CD8-positive, alpha-beta memory T cell (primary cell): Measurements from ENCODE around the gene PLEKHM3. TPM values are rescaled to one million over a fixed set of nuclear protein-coding genes. Genes with fewer than 3 reads are reported as not detected.

Experiments
- CTCF ChIA-PET: fragments of 350-600 bp; sonication (Branson Sonifier 250); formaldehyde crosslinking; loops from one replicate; lab custom pipeline; 2021; ENCODE audit warnings: antibody characterized with exemption; lab: Charles Lee
- POLR2A ChIA-PET: fragments of 350-600 bp; sonication (Branson Sonifier 250); formaldehyde crosslinking; loops from one replicate; lab custom pipeline; 2021; ENCODE audit warnings: antibody characterized with exemption; lab: Charles Lee
- DNase-seq, 5 donors: peaks; one replicate each; pipeline versions ENCODE4 v3.0.0 to v3.0.0-alpha.2; 2020 to 2022; ENCODE audit warnings: mixed read lengths in 1 of 5
- H3K27ac ChIP-seq: one replicate; pipeline ENCODE4 v1.7.0; 2013; ENCODE audit warnings: low read depth, mild to moderate bottlenecking, low read length, moderate library complexity
- H3K27me3 ChIP-seq: 2 replicates; pipeline ENCODE4 v1.7.0; 2013; ENCODE audit warnings: low read length, mild to moderate bottlenecking; ENCODE audit not compliant: insufficient read depth, poor library complexity, severe bottlenecking
- H3K36me3 ChIP-seq: 2 replicates; pipeline ENCODE4 v1.7.0; 2013; ENCODE audit warnings: mild to moderate bottlenecking, low read length, moderate library complexity; ENCODE audit not compliant: insufficient read depth
- H3K4me1 ChIP-seq: 2 replicates; pipeline ENCODE4 v1.7.0; 2013; ENCODE audit warnings: mild to moderate bottlenecking, low read length, moderate library complexity; ENCODE audit not compliant: insufficient read depth
- H3K4me3 ChIP-seq: 2 replicates; pipeline ENCODE4 v1.7.0; 2013; ENCODE audit warnings: mild to moderate bottlenecking, low read length
- H3K9me3 ChIP-seq: 2 replicates; pipeline ENCODE4 v1.7.0; 2013; ENCODE audit warnings: mild to moderate bottlenecking, low read length
- H3K27ac Mint-ChIP-seq, 8 donors: one replicate each; pipeline ENCODE4 v1.8.0; 2020 to 2021; ENCODE audit warnings: mixed read lengths in 8 of 8, mild to moderate bottlenecking in 6 of 8, inconsistent platforms in 3 of 8, moderate library complexity in 3 of 8
- H3K27me3 Mint-ChIP-seq, 2 donors: one replicate each; pipeline ENCODE4 v1.8.0; 2020 to 2021; ENCODE audit warnings: mixed read lengths in 2 of 2, mild to moderate bottlenecking in 1 of 2, moderate library complexity in 1 of 2
- H3K36me3 Mint-ChIP-seq, 3 donors: one replicate each; pipeline ENCODE4 v1.8.0; 2020 to 2021; ENCODE audit warnings: mixed read lengths in 3 of 3, inconsistent platforms in 1 of 3, mild to moderate bottlenecking in 1 of 3
- H3K4me1 Mint-ChIP-seq, 3 donors: one replicate each; pipeline ENCODE4 v1.8.0; 2020 to 2021; ENCODE audit warnings: mixed read lengths in 3 of 3, inconsistent platforms in 1 of 3, mild to moderate bottlenecking in 1 of 3
- H3K4me3 Mint-ChIP-seq, 7 donors: one replicate each; pipeline ENCODE4 v1.8.0; 2020 to 2021; ENCODE audit warnings: mixed read lengths in 7 of 7, mild to moderate bottlenecking in 6 of 7, moderate library complexity in 4 of 7, inconsistent platforms in 2 of 7
- H3K9me3 Mint-ChIP-seq, 5 donors: one replicate each; pipeline ENCODE4 v1.8.0; 2020 to 2022; ENCODE audit warnings: mixed read lengths in 5 of 5, mild to moderate bottlenecking in 3 of 5, moderate library complexity in 2 of 5, inconsistent platforms in 1 of 5
- polyA plus RNA-seq: library from polyadenylated mRNA; unstranded; fragments of 300-500 nt; fragmentation: Illumina TruSeq; gene quantifications from one replicate; pipeline ENCODE4 v1.2.3, GENCODE V29; 2021
- total RNA-seq, 2 experiments: library from RNA; stranded (reverse); gene quantifications; one replicate each; pipeline ENCODE4 v1.2.3, GENCODE V29; 2021

The PLEKHM3 gene
- total and polyA plus RNA-seq, 3 experiments from 2014 or later, result 4.4 to 7.2 (median 6.9) TPM

DNA sequence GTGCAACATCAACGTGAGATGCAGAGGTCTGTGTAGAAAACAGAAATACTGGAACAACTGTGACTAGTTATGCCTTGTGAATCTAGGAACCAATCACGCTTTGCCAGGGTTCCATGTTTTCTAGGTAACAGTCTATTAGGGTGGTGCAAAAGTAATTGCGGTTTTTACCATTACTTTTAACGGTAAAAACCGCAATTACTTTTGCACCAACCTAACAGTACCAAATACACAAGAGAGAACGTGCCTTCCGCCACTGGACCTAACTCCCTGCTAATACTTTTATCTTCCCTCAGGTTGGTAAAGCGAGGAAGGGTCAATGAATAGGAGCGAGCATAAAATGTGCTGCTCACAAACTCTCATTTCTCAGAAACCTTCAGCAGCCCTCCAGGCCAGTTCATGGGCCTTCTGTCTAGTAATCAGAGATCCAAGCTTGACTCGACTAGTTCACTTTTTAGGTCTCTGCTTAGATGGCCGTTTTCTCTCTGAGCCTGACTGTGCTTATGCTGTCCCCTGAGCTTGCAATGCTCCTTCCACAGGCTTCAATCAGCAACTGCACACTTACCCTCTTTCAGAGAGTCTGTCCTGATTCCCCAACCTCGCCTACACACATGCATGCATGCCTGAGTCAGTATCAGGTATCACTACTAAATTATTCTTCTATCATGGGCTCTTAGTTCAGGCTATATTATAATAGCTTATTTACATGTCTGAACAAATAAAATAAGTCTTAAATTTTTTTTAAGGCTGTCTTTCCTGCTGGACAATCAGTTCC, 47.0 kb downstream of the PLEKHM3 start:
- H3K4me1 Mint-ChIP-seq, result peaks cover 0 to 29% (median 11%) of the 10 kb centered on the region in 3 donors
- H3K4me3 Mint-ChIP-seq, result no peak overlapping the region
- no peak for DNase-seq
- peak overlapping the region in 1 of 8 donors; percentile 60 for H3K27ac Mint-ChIP-seq
- H3K36me3 Mint-ChIP-seq, result peaks cover 4 to 24% (median 14%) of the 10 kb centered on the region in 3 donors
- peaks cover 6% of the 10 kb centered on the region for H3K36me3 ChIP-seq
- H3K4me1 ChIP-seq, result no peaks in the 10 kb centered on the region
- H3K9me3 Mint-ChIP-seq, result no peaks in the 10 kb centered on the region
- H3K4me3 ChIP-seq, result no peak overlapping the region
- H3K27ac ChIP-seq, result no peak overlapping the region
- no peaks in the 10 kb centered on the region for H3K27me3 Mint-ChIP-seq
- H3K27me3 ChIP-seq, result no peaks in the 10 kb centered on the region
- H3K9me3 ChIP-seq, result no peaks in the 10 kb centered on the region
- CTCF ChIA-PET, result no interaction called here
- POLR2A ChIA-PET, result interaction anchor here (0.6 kb wide), 1 partner anchor 25 kb away, joined by 4 read pairs; no protein-coding TSS in a partner anchor

DNA sequence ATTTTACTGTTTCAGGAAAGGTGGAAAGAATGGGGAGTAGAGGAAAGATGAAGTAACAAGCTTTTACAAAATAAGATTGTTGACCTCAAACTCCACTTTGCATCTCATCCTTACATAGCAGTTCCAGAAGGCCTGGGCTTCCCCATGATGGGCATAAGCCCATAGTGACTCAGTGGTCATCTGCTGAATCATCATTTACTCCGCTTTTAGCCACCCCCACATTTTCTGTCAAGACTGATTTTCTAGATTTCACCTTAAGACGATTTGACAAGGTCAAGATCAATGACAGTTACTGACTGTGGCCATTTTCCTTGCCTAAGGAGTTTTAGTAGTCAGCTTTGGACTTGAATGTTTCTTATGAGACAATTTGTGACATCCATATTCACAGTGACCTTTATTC, 49.4 kb downstream of the PLEKHM3 start:
- Mint-ChIP-seq H3K27ac (no peak overlapping the region), H3K4me3 (no peak overlapping the region), H3K9me3 (no peaks in the 10 kb centered on the region), H3K4me1 (peaks cover 5 to 39% (median 19%) of the 10 kb centered on the region in 3 donors), H3K27me3 (no peaks in the 10 kb centered on the region), H3K36me3 (peaks cover 4 to 24% (median 14%) of the 10 kb centered on the region in 3 donors)
- POLR2A ChIA-PET, result interaction anchor here (1.0 kb wide), 1 partner anchor 271 kb away, joined by 3 read pairs; no protein-coding TSS in a partner anchor
- no peak for DNase-seq
- H3K4me1 ChIP-seq, result no peaks in the 10 kb centered on the region
- H3K36me3 ChIP-seq, result peaks cover 6% of the 10 kb centered on the region
- H3K9me3 ChIP-seq, result no peaks in the 10 kb centered on the region
- H3K27ac ChIP-seq, result no peak overlapping the region
- H3K27me3 ChIP-seq, result no peaks in the 10 kb centered on the region
- CTCF ChIA-PET, result interaction anchor here (0.7 to 2.0 kb wide), 2 partner anchors 230 to 250 kb away, joined by 3 to 5 read pairs; no protein-coding TSS in a partner anchor
- H3K4me3 ChIP-seq, result no peak overlapping the region

DNA sequence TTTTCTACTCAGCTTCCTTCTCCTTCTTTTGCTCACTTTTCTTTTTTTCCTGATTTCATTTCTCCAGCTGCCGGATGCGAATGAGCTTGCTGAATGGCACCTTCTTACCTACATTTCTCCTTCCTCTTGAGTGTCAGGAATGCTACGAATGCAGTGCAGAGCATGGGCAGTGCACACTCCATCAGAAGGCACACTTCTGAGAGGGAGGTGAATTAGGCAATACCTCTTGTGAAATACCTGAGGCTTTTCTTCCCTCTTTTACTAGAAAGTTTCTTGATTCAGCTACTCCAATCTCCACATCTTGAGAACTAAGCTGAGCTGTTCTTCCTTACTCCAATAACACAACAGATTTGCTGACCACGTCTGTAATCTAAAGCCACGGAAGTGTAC, 51.1 kb downstream of the PLEKHM3 start:
- H3K27ac ChIP-seq, result no peak overlapping the region
- Mint-ChIP-seq H3K36me3 (peaks cover 4 to 22% (median 12%) of the 10 kb centered on the region in 3 donors), H3K9me3 (no peaks in the 10 kb centered on the region), H3K27ac (peak overlapping the region in 3 of 8 donors; percentile 14 to 87 (median 66)), H3K4me1 (peaks cover 10 to 31% (median 25%) of the 10 kb centered on the region in 3 donors), H3K27me3 (no peaks in the 10 kb centered on the region), H3K4me3 (no peak overlapping the region)
- DNase-seq, result no peak
- H3K4me1 ChIP-seq, result no peaks in the 10 kb centered on the region
- H3K9me3 ChIP-seq, result no peaks in the 10 kb centered on the region
- H3K4me3 ChIP-seq, result no peak overlapping the region
- ChIA-PET POLR2A (no interaction called here), CTCF (interaction anchor here (1.6 kb wide), 1 partner anchor 464 kb away, joined by 4 read pairs; no protein-coding TSS in a partner anchor)
- peaks cover 6% of the 10 kb centered on the region for H3K36me3 ChIP-seq
- no peaks in the 10 kb centered on the region for H3K27me3 ChIP-seq

DNA sequence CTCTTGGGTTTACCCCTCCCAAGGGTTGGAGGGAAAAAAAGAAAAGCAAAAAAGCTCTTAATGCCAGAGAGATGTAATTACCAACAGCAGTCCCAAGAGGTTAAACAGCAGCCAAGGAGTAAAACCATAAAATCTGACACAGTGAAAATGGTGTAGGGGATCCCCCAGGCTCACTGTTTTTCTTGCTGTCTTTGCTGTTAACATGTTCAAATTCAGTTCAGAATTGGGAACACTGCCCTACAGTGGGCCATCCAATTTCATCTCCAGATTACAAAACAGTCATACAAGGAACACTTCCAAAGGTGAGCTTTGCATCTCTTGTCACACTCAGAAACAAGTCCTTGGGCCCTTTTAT, 54.5 kb downstream of the PLEKHM3 start:
- H3K36me3 ChIP-seq, result no peaks in the 10 kb centered on the region
- peaks cover 10 to 31% (median 19%) of the 10 kb centered on the region in 3 donors for H3K4me1 Mint-ChIP-seq
- no peaks in the 10 kb centered on the region for H3K9me3 ChIP-seq
- H3K27me3 ChIP-seq, result no peaks in the 10 kb centered on the region
- H3K27ac ChIP-seq, result no peak overlapping the region
- POLR2A ChIA-PET, result no interaction called here
- no peaks in the 10 kb centered on the region for H3K27me3 Mint-ChIP-seq
- DNase-seq, result no peak
- no peak overlapping the region for H3K4me3 ChIP-seq
- no peak overlapping the region for H3K4me3 Mint-ChIP-seq
- no peak overlapping the region for H3K27ac Mint-ChIP-seq
- H3K4me1 ChIP-seq, result no peaks in the 10 kb centered on the region
- peaks cover 0 to 8% (median 4%) of the 10 kb centered on the region in 3 donors for H3K36me3 Mint-ChIP-seq
- CTCF ChIA-PET, result interaction anchor here (1.1 kb wide), 1 partner anchor 345 kb away, joined by 3 read pairs; the partner anchor contains the start of gene METTL21A
- H3K9me3 Mint-ChIP-seq, result no peaks in the 10 kb centered on the region

DNA sequence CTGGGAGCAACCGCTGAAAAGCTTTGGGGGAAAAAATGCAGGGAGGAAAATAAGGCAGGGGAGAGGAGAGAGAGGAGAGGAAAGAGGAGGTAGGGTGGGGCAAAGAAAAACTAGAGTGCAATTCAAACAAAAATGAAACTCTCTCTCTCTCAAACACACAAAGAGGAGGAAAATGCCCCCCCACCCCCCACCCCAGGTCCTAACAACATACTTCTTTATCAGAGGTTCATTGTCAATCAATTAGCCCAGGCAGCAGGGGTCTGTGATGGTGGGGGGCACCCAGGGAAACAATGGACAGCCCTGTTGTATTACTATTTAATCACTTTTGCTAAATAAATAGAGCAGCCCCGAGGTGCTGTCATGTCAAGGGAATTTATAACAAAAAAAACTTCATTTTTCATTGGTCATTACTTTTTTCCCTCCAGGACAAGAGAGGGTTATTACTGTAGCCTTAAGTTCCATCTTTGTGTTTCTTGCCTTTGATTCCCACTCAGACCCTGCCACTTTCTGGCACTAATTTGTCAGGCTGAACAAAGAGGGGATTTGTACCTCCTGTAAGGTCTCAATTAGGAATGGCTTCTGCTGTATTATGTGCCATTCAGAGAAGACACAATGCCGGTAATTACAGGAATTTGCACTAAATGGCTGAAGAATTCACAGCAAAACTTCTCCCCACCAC, 55.0 kb downstream of the PLEKHM3 start:
- no peak for DNase-seq
- H3K27me3 Mint-ChIP-seq, result no peaks in the 10 kb centered on the region
- H3K36me3 ChIP-seq, result no peaks in the 10 kb centered on the region
- no peaks in the 10 kb centered on the region for H3K9me3 Mint-ChIP-seq
- ChIA-PET CTCF (interaction anchor here (1.1 kb wide), 1 partner anchor 345 kb away, joined by 3 read pairs; the partner anchor contains the start of gene METTL21A), POLR2A (no interaction called here)
- no peaks in the 10 kb centered on the region for H3K27me3 ChIP-seq
- H3K27ac Mint-ChIP-seq, result peak overlapping the region in 1 of 8 donors; percentile 30
- H3K9me3 ChIP-seq, result no peaks in the 10 kb centered on the region
- peaks cover 0 to 8% (median 4%) of the 10 kb centered on the region in 3 donors for H3K36me3 Mint-ChIP-seq
- peaks cover 10 to 31% (median 19%) of the 10 kb centered on the region in 3 donors for H3K4me1 Mint-ChIP-seq
- H3K27ac ChIP-seq, result no peak overlapping the region
- no peaks in the 10 kb centered on the region for H3K4me1 ChIP-seq
- H3K4me3 Mint-ChIP-seq, result no peak overlapping the region
- H3K4me3 ChIP-seq, result no peak overlapping the region

DNA sequence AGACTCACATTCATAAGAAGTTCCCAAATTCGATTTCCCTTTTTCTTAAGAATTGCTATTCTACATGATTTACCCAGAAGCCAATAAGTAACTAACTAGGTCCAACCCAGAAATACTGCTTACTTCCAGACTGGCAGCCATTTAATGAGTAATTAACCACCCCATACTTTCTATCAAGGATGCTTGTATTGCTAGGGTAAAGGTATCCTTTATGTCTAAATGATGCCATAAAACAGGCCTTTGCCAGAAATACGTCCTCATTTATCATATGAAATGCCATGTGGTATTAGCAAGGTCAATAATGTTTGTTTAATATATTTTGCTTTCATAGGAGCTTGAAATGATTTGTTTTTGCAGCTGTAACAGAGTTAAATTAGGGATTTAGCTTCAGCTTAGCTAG, 56.1 kb downstream of the PLEKHM3 start:
- ChIA-PET POLR2A (no interaction called here), CTCF (no interaction called here)
- no peaks in the 10 kb centered on the region for H3K27me3 Mint-ChIP-seq
- H3K9me3 Mint-ChIP-seq, result no peaks in the 10 kb centered on the region
- peaks cover 0 to 9% (median 4%) of the 10 kb centered on the region in 3 donors for H3K36me3 Mint-ChIP-seq
- H3K4me1 Mint-ChIP-seq, result peaks cover 10 to 30% (median 16%) of the 10 kb centered on the region in 3 donors
- Histone ChIP-seq H3K36me3 (no peaks in the 10 kb centered on the region), H3K27me3 (no peaks in the 10 kb centered on the region), H3K27ac (no peak overlapping the region), H3K4me3 (no peak overlapping the region), H3K9me3 (no peaks in the 10 kb centered on the region), H3K4me1 (no peaks in the 10 kb centered on the region)
- no peak overlapping the region for H3K4me3 Mint-ChIP-seq
- no peak overlapping the region for H3K27ac Mint-ChIP-seq
- DNase-seq, result no peak

DNA sequence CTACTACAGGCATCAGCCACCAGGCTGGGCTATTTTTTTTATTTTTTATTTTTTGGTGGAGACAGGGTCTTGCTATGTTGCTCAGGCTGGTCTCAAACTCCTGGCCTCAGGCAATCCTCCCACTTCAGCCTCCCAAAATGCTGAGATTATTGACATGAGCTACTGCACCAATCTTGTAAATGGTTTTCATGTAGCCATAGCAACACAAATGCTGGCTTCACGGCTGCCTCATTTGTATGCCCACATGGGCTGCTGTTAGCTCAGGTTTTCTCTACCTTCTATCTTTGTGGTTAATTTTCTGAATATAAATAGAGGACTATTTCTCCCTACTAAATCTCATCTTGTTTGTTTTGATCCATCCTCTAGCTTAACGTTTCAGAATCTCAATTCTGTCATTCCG, 58.2 kb downstream of the PLEKHM3 start:
- H3K36me3 ChIP-seq, result no peaks in the 10 kb centered on the region
- no peak for DNase-seq
- POLR2A ChIA-PET, result no interaction called here

DNA sequence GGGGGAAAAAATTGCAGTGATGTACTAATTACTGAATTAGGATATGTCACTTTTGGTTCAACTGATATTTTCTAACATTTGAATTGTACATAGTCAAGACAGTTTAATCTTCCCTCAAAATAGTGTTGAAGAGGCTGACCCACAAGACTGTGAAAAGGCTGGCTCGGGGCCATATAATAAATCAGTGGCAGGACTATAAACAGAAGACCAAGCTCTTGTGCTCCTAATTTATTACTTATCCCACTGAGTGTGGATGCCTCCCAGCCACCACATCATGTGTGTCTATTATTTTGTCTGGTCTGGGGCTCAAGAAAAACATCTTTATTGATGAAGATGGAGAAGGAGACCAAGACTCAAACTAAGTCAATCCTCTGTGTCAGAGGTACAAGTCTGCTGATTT, 64.4 kb downstream of the PLEKHM3 start:
- Histone ChIP-seq H3K4me1 (no peaks in the 10 kb centered on the region), H3K36me3 (no peaks in the 10 kb centered on the region), H3K4me3 (no peak overlapping the region), H3K27ac (no peak overlapping the region), H3K9me3 (no peaks in the 10 kb centered on the region), H3K27me3 (no peaks in the 10 kb centered on the region)
- DNase-seq, result no peak
- Mint-ChIP-seq H3K4me3 (no peak overlapping the region), H3K27me3 (no peaks in the 10 kb centered on the region), H3K36me3 (peaks cover 25 to 26% (median 26%) of the 10 kb centered on the region in 3 donors), H3K9me3 (peaks cover 4 to 14% (median 11%) of the 10 kb centered on the region in 5 donors), H3K27ac (no peak overlapping the region), H3K4me1 (peaks cover 2 to 5% (median 4%) of the 10 kb centered on the region in 3 donors)
- ChIA-PET POLR2A (no interaction called here), CTCF (no interaction called here)

More for the DNA sequence above, 58.2 kb downstream of the PLEKHM3 start:
- no peaks in the 10 kb centered on the region for H3K9me3 ChIP-seq
- no peak overlapping the region for H3K4me3 ChIP-seq
- Mint-ChIP-seq H3K9me3 (peaks cover 3 to 13% (median 11%) of the 10 kb centered on the region in 5 donors), H3K27me3 (no peaks in the 10 kb centered on the region), H3K4me3 (no peak overlapping the region), H3K4me1 (peaks cover 6 to 28% (median 10%) of the 10 kb centered on the region in 3 donors), H3K36me3 (peaks cover 14 to 20% (median 19%) of the 10 kb centered on the region in 3 donors), H3K27ac (peak overlapping the region in 1 of 8 donors; percentile 68)
- CTCF ChIA-PET, result no interaction called here
- no peak overlapping the region for H3K27ac ChIP-seq
- no peaks in the 10 kb centered on the region for H3K4me1 ChIP-seq
- H3K27me3 ChIP-seq, result no peaks in the 10 kb centered on the region
